BLaER1 (cell line): ENCODE results near the gene MLEC.
A peak's percentile ranks its signal among the peaks of the same experiment; 100 is the strongest.
"Not testable (repeated sequence)": the region's sequence is repeated elsewhere in the genome, so short reads cannot be mapped to it uniquely, and the experiment has no call there.

ENCODE experiments used
- H3K27ac ChIP-seq: shearing (Covaris generic); formaldehyde crosslinking; 2 replicates; pipeline ENCODE4 v1.8.1; 2022
- H3K27me3 ChIP-seq: shearing (Covaris generic); formaldehyde crosslinking; 2 replicates; pipeline ENCODE4 v1.8.1; 2022
- H3K36me3 ChIP-seq: shearing (Covaris generic); formaldehyde crosslinking; 2 replicates; pipeline ENCODE4 v1.8.1; 2022
- H3K4me1 ChIP-seq: shearing (Covaris generic); formaldehyde crosslinking; 2 replicates; pipeline ENCODE4 v1.8.1; 2022
- H3K4me2 ChIP-seq: shearing (Covaris generic); formaldehyde crosslinking; 2 replicates; pipeline ENCODE4 v1.8.1; 2022
- H3K4me3 ChIP-seq: shearing (Covaris generic); formaldehyde crosslinking; 2 replicates; pipeline ENCODE4 v1.8.1; 2022
- H3K9ac ChIP-seq: shearing (Covaris generic); formaldehyde crosslinking; 2 replicates; pipeline ENCODE4 v1.8.1; 2022
- H3K9me3 ChIP-seq: shearing (Covaris generic); formaldehyde crosslinking; 2 replicates; pipeline ENCODE4 v1.8.1; 2022
- H4K20me1 ChIP-seq: shearing (Covaris generic); formaldehyde crosslinking; 2 replicates; pipeline ENCODE4 v1.8.1; 2022
- Cebpa-rat ChIP-seq: shearing (Covaris generic); IDR thresholded peaks from 2 replicates; pipeline ENCODE4 v1.8.1; 2022

MLEC gene

DNA sequence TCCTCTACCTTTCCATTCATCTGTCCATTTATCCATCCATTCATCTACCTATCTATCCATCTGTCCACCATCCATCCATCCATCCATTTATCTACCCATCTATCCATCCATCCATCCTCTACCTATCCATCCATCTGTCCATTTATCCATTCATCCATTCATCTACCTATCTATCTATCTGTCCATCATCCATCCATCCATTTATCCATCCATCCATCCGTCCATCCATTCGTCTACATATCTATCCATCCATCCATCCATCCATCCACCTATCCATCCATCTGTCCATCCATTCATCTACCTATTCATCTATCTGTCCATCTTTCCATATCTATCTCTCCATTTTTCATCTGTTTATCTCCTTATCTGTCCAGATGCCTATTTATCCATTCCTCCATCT, 25.5 kb upstream of the MLEC start:
- Histone ChIP-seq H4K20me1 (no peaks in the 10 kb centered on the region), H3K4me2 (no peak overlapping the region), H3K4me3 (no peak overlapping the region), H3K36me3 (no peaks in the 10 kb centered on the region), H3K9me3 (no peaks in the 10 kb centered on the region), H3K27me3 (no peaks in the 10 kb centered on the region), H3K9ac (no peak overlapping the region), H3K4me1 (peaks cover 14% of the 10 kb centered on the region; the same call in 1 of the 2 replicates), H3K27ac (no peak overlapping the region)
- no peak for TF ChIP-seq Cebpa-rat

DNA sequence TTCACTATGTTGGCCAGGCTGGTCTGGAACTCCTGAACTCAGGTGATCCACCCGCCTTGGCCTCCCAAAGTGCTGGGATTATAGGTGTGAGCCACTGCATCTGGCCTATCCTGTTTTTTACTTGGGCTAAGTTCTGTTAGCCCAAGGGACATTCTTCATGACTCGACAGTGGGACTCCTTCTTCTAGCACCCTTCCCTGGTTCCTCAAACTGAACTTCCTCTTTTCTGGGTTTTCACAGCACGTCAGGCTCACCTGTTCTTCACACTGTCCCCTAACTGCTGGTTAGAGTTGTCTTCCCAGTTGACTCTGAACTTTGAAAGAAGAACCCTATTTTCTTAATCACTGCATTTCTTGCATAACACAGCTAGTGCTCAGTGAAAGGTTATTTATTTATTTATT, 24.1 kb upstream of the MLEC start:
- Histone ChIP-seq H3K4me2 (no peak overlapping the region), H3K4me3 (no peak overlapping the region), H4K20me1 (no peaks in the 10 kb centered on the region), H3K36me3 (no peaks in the 10 kb centered on the region), H3K4me1 (peaks cover 26% of the 10 kb centered on the region), H3K27me3 (no peaks in the 10 kb centered on the region), H3K9ac (no peak overlapping the region), H3K9me3 (no peaks in the 10 kb centered on the region), H3K27ac (no peak overlapping the region)
- no peak for TF ChIP-seq Cebpa-rat

DNA sequence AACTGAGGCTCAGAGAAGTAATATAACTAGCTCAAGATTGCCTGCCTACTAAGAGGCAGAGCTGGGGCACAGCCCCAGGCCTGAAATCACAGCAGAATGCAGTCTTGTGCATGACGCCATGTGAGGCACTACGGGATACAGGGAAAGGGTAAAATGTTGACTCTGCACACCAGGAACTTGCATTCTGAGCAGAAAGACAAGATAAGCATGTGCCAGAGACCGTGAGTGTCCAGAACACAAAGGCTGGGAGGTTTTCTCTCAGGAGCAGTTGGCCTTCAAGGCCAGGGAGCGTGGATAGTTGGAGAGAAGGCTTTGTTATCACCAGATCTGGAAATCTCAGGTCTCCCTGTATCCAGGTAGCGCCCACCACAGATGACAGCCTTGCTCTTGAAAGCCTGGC, 23.2 kb upstream of the MLEC start:
- peaks cover 34% of the 10 kb centered on the region for H3K4me1 ChIP-seq
- H3K9me3 ChIP-seq = no peaks in the 10 kb centered on the region
- no peaks in the 10 kb centered on the region for H3K27me3 ChIP-seq
- H4K20me1 ChIP-seq = no peaks in the 10 kb centered on the region
- H3K9ac ChIP-seq = no peak overlapping the region
- no peaks in the 10 kb centered on the region for H3K36me3 ChIP-seq
- H3K27ac ChIP-seq = no peak overlapping the region
- no peak overlapping the region for H3K4me2 ChIP-seq
- no peak overlapping the region for H3K4me3 ChIP-seq
- no peak for TF ChIP-seq Cebpa-rat

DNA sequence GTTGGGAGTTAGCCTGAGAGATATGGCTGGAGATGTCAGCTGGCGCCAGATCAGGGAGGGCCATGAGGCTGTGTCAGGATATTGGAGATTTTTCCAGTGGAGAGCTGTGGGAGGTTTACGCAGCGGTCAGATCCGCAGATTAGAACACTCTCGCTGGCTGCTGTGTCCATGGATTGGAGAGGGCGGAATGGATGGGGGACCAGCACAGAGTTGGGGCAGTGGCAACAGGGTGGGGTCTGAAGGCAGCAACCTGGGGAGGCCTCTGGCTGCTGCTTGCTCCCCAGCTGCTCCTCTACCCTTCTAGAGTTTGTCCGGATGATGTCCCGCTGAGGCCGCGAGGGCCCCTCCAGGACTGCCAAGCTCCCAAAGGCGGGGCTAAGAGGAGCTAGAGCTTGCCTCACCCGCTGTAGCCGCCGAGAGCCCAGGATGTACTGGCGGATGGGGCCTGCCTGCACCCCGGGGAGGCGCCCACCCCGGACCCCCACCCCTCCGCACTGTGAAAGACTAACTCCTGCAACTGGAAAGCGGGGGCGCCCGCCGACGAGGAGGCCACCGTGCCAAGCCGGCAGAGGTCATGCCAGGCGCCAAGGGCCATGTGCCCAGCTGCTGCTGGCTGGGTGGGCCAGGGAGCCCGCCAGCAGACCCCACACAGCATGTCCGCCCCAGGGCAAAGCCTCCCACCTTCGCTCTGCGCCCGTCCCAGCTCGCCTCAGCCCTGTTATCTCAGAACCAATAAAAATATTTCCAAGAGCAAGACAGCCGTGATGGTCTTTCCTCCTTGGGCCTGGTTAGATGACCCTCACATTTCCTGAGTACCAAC, 20.2 kb upstream of the MLEC start:
- Histone ChIP-seq H3K36me3 (no peaks in the 10 kb centered on the region), H3K4me3 (no peak overlapping the region), H3K9ac (no peak overlapping the region), H3K27ac (no peak overlapping the region), H3K4me1 (peaks cover 65% of the 10 kb centered on the region), H4K20me1 (no peaks in the 10 kb centered on the region), H3K9me3 (no peaks in the 10 kb centered on the region), H3K27me3 (no peaks in the 10 kb centered on the region), H3K4me2 (no peak overlapping the region)
- no peak for TF ChIP-seq Cebpa-rat

DNA sequence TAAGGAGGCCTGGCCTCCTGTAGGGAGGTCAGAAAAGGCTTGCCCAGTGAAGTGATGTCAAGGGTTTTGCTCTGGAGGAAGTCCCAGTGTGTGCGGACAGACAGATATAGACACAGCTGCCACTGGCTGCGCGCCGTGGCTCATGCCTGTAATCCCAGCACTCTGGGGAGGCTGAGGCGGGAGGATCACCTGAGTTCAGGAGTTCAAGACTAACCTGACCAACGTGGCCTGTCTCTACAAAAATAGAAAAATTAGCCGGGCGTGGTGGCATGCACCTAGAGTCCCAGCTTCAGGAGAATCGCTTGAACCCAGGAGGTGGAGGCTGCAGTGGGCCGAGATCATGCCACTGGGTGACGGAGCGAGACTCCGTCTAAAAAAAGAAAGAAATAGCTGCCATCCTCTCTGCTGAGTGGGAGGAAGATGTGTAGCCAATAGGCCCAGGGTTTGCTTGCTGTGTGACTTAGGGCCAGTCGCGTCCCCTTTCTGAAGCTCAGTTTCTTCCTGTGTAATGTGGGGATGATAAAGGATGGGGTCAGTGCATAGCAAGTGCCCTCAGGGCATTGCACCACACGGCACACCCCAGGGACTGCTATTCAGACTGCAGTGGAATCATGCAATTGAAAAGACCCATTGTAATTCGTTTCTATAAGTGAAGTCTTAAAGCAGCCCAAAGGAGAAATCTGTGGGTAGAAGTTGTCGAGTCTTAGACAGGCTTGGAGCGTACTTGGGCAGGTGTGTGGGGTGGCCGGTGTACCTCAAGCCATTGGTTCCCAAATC, 18.7 kb upstream of the MLEC start:
- Histone ChIP-seq H3K27ac (peak overlapping the region; percentile 80), H3K9me3 (no peaks in the 10 kb centered on the region), H3K36me3 (no peaks in the 10 kb centered on the region), H3K9ac (peak overlapping the region; percentile 18; the same call in 1 of the 2 replicates), H3K4me2 (peak overlapping the region; percentile 79), H4K20me1 (no peaks in the 10 kb centered on the region), H3K4me1 (peaks cover 71% of the 10 kb centered on the region), H3K27me3 (no peaks in the 10 kb centered on the region), H3K4me3 (no peak overlapping the region)
- no peak for TF ChIP-seq Cebpa-rat

DNA sequence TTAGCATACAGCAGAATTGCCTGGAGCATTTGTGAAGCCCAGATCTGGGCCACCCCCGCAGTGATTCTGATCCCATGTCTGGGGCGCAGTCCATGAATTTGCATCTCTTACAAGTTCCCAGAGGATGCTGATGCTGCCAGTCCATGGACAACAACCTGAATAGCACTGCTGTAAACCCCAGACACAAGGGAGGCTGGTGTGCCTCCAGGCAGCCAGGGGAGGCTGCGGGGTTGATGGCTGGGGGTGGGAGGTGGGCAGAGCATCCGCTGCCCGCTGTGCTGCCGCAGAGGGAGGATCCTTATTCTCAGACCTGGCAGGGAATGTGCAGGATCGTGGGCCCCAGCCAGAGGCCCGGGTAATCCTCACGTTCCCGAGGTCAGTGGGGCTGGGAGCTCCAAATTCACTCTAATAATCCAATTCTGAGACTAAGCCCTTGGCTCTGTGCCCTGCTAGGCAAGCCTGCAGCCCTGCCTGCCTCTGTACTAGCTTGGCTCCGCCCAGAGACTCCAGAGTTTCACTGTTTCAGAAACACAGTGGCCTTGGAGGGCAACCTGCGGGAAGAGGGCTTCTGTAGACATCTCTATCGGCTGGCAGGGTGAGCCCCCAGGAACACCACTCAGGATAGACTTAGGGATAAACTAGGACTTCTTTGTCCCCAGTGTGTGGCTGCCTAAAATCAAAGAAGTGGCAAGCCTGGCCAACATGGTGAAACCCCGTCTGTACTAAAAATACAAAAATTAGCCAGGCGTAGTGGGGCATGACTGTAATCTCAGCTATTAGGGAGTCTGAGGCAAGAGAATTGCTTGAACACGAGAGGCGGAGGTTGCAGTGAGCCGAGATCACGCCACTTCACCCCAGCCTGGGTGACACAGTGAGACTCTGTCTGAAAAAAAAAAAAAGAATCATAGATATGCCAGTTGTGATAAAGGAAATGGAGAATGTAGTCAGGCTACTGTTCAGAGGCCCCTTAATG, 17.8 kb upstream of the MLEC start:
- Histone ChIP-seq H3K4me1 (peaks cover 80% of the 10 kb centered on the region), H4K20me1 (no peaks in the 10 kb centered on the region), H3K27me3 (no peaks in the 10 kb centered on the region), H3K4me3 (peak overlapping the region; percentile 47; the same call in 1 of the 2 replicates), H3K27ac (peak overlapping the region; percentile 80), H3K36me3 (no peaks in the 10 kb centered on the region), H3K9me3 (no peaks in the 10 kb centered on the region), H3K9ac (peak overlapping the region; percentile 77), H3K4me2 (peak overlapping the region; percentile 79)
- TF ChIP-seq Cebpa-rat = peak; percentile 68

DNA sequence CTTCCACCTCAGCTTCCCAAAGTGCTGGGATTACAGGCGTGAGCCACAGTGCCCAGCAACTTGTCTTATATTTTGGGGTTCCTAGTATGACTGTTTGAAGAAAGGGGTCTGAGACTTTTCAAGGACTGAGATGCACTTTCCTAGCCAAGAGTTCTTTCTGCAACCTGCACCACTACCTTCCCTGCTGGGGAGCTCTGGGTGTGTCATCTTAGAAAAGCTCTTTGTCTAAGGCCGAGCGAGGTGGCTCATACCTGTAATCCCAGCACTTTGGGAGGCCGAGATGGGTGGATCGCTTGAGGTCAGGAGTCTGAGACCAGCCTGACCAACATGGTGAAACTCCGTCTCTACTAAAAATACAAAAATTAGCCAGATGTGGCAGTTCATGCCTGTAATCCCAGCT, 16.7 kb upstream of the MLEC start:
- Histone ChIP-seq H3K27ac (peak overlapping the region; percentile 80), H3K4me1 (peaks cover 87% of the 10 kb centered on the region)

DNA sequence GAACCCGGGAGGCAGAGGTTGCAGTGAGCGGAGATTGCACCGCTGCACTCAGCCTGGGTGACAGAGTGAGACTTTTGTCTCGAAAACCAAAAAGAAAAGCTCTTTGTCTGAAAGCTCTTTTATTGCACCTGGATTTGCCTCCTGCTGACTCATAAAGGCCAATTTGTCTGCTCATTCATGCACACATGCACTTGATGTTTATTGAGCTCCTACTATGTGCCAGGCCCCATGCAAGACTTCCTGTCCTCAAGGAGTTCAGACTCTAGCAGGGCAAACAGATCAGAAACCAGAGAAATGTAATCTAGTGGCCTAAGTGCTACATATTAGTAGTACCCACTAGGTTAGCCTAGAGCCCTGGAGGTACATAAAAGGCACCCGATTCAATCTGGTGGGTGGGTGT, 16.3 kb upstream of the MLEC start:
- Histone ChIP-seq H3K4me1 (peaks cover 87% of the 10 kb centered on the region), H3K4me2 (peak overlapping the region; percentile 79), H4K20me1 (no peaks in the 10 kb centered on the region), H3K9ac (peak overlapping the region; percentile 77; the same call in 1 of the 2 replicates), H3K4me3 (no peak overlapping the region), H3K9me3 (no peaks in the 10 kb centered on the region), H3K27ac (peak overlapping the region; percentile 80), H3K27me3 (no peaks in the 10 kb centered on the region), H3K36me3 (no peaks in the 10 kb centered on the region)
- no peak for TF ChIP-seq Cebpa-rat

More for the DNA sequence above, 16.7 kb upstream of the MLEC start:
- not testable (repeated sequence) for H3K27me3 ChIP-seq, H3K9me3 ChIP-seq, H3K36me3 ChIP-seq, H4K20me1 ChIP-seq
- Histone ChIP-seq H3K4me2 (peak overlapping the region; percentile 79), H3K9ac (peak overlapping the region; percentile 77), H3K4me3 (peak overlapping the region; percentile 47; the same call in 1 of the 2 replicates)

DNA sequence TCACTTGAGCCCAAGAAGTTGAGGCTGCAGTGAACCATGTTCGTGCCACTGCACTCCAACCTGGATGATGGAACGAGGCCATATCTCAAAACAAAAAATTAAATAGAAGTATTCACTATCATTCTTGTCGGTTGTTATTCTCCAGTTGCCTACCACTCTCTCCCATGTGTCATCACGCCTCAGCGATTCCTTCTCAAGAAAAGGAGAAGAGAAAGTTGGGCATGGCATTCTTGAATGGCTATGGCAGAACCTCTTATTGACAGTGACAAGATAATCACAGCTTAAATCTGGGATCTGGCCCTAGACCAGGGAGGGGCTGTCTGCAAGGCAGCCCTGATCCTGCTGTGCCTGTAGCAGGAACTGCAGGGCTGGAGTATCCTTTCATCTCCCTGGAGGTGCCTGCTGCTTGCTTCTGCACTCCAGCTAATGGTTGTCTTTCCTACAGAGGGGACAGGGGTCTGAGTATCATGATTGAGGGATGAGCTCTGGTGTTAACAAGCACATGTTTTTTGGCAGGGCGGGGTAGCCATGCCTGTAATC, 12.8 kb upstream of the MLEC start:
- no peak for TF ChIP-seq Cebpa-rat
- no peaks in the 10 kb centered on the region for H3K9me3 ChIP-seq
- H3K36me3 ChIP-seq = no peaks in the 10 kb centered on the region
- no peaks in the 10 kb centered on the region for H3K27me3 ChIP-seq
- no peak overlapping the region for H3K27ac ChIP-seq
- H3K4me3 ChIP-seq = no peak overlapping the region
- peaks cover 77% of the 10 kb centered on the region for H3K4me1 ChIP-seq
- no peak overlapping the region for H3K9ac ChIP-seq
- peak overlapping the region; percentile 52 for H3K4me2 ChIP-seq
- H4K20me1 ChIP-seq = no peaks in the 10 kb centered on the region
